Astrocyte of the spinal cord (primary cell): ENCODE results near the gene DPH6.
"Not testable (repeated sequence)": the region's sequence is repeated elsewhere in the genome, so short reads cannot be mapped to it uniquely, and the experiment has no call there.

Experiments used
- DNase-seq: peaks from one replicate; pipeline ENCODE4 v3.0.0; 2011; ENCODE audit warnings: low read depth, low spot score
- H3K4me3 ChIP-seq: 2 replicates; pipeline ENCODE4 v1.5.1; 2011; ENCODE audit warnings: low read depth, mild to moderate bottlenecking, low read length, moderate library complexity
- in situ Hi-C: cut with HindIII; loops from 2 replicates; pipeline ENCODE4 v1.10.0; 2017; ENCODE audit warnings: low sequenced_read_pairs
- TF ChIP-seq, protein P1 (sequence below): IDR thresholded peaks from 2 replicates; pipeline ENCODE4 v1.5.1; 2012; ENCODE audit warnings: low read depth, mild to moderate bottlenecking, low read length, inconsistent platforms

DPH6 gene

DNA sequence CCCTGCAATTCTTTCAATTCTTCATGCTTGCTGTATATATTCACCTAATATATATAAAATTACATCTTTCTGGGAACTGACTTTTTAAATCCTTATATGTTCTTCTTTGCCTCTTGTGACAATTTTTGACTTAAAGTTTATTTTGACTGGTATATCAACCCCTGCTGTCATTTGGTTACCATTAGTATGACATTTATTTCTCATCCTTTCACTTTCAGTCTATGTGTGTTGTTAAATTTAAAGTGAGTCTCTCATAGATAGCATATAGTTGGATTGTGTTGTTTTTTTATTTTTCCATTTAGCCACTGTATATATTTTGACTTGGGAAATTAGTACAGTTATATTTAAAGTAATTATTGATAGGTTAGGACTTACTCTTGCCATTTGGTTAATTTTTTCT is 194.9 kb downstream of the DPH6 start:
- in situ Hi-C loops = no loop called here
- TF ChIP-seq, protein P1, sequence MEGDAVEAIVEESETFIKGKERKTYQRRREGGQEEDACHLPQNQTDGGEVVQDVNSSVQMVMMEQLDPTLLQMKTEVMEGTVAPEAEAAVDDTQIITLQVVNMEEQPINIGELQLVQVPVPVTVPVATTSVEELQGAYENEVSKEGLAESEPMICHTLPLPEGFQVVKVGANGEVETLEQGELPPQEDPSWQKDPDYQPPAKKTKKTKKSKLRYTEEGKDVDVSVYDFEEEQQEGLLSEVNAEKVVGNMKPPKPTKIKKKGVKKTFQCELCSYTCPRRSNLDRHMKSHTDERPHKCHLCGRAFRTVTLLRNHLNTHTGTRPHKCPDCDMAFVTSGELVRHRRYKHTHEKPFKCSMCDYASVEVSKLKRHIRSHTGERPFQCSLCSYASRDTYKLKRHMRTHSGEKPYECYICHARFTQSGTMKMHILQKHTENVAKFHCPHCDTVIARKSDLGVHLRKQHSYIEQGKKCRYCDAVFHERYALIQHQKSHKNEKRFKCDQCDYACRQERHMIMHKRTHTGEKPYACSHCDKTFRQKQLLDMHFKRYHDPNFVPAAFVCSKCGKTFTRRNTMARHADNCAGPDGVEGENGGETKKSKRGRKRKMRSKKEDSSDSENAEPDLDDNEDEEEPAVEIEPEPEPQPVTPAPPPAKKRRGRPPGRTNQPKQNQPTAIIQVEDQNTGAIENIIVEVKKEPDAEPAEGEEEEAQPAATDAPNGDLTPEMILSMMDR = no peak
- DNase-seq = no peak
- H3K4me3 ChIP-seq = no peak overlapping the region

DNA sequence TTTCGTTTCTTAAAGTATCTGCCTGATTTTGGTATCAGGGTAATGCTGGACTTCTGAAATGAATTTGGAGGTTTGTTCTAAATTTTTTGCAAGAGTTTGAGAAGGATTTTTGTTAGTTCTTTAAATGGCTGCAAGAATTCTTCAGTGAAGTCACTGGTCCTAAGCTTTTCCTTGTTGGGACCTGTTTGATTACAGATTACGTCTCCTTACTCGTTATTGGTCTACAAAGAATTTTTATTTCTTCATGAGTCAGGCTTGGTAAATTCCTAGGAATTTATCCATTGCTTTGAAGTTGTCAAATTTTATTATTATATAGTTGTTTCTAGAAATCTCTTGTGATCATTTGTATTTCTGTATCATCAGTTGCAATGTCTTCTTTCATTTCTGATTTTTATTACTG is 196.0 kb downstream of the DPH6 start:
- in situ Hi-C loops = no loop called here
- TF ChIP-seq, protein P1 = no peak
- no peak overlapping the region for H3K4me3 ChIP-seq
- peak; percentile 14 for DNase-seq

DNA sequence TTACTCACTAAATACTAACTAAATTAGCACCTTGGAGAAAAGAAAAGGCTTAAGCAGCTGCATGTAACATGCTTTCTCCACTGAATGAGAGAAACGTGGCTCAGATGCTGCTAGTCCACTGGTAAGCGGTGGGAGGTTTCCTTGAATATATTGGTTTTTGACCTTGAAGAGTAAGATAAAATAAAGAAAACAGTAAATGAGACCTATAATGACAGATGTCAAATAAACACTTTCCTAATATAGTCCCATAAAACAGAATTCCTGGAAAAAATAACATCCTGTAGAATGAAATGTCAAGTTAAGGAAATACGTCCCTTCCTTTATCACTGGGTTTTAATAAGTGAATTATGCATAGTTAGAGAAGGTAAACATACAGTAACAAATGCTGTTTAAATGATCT is 215.0 kb downstream of the DPH6 start:
- H3K4me3 ChIP-seq = no peak overlapping the region
- TF ChIP-seq, protein P1 = no peak
- in situ Hi-C loops = no loop called here
- DNase-seq = no peak

DNA sequence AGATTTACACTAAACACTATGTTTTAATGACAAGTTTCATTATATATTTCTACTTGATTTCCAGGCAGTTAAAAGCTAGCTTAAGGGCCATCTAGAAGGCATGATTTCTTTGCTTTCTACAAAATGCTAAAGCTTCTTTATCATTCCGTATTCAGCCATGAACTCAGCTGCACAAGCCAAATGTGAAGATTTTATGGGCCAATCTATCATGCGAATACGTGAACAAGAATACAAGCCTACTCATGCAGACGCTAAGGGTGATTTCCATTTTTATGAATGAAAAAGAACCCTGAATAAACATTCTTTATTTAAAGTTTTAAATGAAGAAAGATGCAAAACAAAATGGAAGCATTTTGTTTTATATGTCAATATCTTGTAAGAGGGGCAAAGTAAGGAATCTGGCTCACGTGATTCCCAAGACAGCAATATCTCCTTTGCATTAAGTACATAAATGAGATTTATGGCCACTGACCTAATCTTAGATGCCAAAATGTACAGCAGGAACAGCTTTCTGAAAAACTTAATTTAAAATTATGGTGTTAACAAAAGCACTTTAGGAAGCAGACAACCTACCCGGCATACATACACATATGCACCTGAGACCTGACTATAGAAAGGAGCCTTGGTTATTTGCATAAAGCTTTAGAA is 215.8 kb downstream of the DPH6 start:
- in situ Hi-C loops = no loop called here
- TF ChIP-seq, protein P1 = no peak
- DNase-seq = no peak
- no peak overlapping the region for H3K4me3 ChIP-seq

DNA sequence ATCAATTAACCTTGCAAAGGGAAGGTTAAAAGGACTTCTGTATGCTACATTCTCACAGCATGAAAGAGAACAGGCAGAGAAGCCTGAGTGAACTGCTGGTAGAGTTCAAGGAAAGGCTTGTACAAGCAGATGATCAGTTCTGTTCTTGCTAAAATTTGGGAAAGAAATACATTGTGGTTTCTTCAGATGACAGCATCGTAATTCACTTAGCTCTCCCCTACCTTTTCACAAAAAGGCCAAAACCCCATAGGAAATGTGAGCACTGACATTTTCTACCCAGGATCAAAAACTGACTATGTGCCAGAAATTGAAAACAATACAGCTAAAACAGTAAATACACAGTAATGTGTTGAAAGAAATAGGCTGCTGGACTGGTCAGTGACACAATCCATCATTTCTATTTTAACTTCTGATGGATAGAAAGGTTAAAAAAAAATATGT is 216.4 kb downstream of the DPH6 start:
- DNase-seq = peak; percentile 15
- in situ Hi-C loops = no loop called here
- no peak overlapping the region for H3K4me3 ChIP-seq
- TF ChIP-seq, protein P1 = no peak

DNA sequence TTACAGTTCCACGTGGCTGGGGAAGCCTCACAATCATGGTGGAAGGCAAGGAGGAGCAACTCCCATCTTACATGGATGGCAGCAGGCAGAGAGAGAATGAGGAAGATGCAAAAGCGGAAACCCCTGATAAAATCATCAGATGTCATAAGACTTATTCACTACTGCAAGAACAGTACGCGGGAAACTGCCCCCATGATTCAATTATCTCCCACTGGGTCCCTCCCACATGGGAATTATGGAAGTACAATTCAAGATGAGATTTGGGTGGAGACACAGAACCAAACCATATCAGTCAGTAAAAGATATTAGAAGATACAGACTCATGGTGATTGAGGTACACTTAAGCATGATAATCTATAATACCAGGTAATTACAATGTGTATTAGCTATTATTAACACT is 217.1 kb downstream of the DPH6 start:
- in situ Hi-C loops, DNase-seq, H3K4me3 ChIP-seq: not testable (repeated sequence)

DNA sequence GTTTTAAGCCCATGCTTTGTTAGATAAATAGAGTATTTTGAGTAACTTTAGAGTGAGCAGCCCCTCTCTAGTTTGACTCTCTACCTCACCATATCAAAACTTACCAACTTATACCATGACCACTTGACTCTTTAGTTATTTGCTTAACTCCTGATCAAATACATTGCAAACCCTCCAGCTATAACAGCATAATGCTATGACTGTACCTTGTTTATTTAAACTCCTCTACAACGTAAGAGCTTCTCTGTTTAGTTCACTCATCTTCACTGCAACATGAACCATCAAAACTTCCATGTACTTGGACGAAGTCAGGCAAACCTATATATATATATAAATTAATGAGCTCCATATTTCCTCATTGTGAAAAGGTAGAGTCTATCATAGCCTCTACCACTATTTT is 218.2 kb downstream of the DPH6 start:
- no peak overlapping the region for H3K4me3 ChIP-seq
- TF ChIP-seq, protein P1 = no peak
- in situ Hi-C loops = no loop called here
- no peak for DNase-seq
